ENCODE results near the gene THEMIS. TPM values are rescaled to one million over a fixed set of nuclear protein-coding genes. Genes with fewer than 3 reads are reported as not detected.

The THEMIS gene
- total RNA-seq, 1 experiment from 2014 or later = not detected

DNA sequence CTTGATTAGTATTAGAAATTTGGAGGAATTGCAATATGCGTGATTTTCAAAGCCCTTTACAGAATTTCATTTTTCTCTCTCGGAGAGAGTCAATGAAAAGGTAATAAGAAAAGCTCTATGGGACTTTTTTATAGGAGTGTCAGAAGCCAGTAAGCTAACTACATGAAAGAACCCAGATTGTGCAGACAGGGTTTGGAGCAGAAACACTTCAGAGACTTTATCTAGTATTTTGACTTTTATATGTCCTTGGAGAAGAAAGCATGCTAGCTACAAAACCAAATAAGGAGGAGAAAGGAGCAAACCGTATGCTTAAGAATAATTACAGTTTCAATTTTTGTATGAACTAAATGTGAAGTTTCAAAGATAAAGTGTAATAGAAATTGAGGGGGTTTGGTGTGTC, 182.2 kb downstream of the THEMIS start:
- Histone ChIP-seq H3K27me3 (replicated peaks; ENCODE audit: control insufficient read depth, insufficient read depth, low read length) (no peaks in the 10 kb centered on the region), H3K4me1 (no peaks in the 10 kb centered on the region), H3K36me3 (ENCODE audit: control insufficient read depth, insufficient read depth, low read length) (no peaks in the 10 kb centered on the region), H3K9me3 (no peaks in the 10 kb centered on the region), H3K4me3 (ENCODE audit: low read depth, low read length) (no peak overlapping the region)
- intact Hi-C loops (cut with micrococcal nuclease; ENCODE audit: unreplicated experiment) = no loop called here
- TF ChIP-seq, protein P1, sequence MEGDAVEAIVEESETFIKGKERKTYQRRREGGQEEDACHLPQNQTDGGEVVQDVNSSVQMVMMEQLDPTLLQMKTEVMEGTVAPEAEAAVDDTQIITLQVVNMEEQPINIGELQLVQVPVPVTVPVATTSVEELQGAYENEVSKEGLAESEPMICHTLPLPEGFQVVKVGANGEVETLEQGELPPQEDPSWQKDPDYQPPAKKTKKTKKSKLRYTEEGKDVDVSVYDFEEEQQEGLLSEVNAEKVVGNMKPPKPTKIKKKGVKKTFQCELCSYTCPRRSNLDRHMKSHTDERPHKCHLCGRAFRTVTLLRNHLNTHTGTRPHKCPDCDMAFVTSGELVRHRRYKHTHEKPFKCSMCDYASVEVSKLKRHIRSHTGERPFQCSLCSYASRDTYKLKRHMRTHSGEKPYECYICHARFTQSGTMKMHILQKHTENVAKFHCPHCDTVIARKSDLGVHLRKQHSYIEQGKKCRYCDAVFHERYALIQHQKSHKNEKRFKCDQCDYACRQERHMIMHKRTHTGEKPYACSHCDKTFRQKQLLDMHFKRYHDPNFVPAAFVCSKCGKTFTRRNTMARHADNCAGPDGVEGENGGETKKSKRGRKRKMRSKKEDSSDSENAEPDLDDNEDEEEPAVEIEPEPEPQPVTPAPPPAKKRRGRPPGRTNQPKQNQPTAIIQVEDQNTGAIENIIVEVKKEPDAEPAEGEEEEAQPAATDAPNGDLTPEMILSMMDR (IDR thresholded peaks at IDR 0.05; ENCODE audit: insufficient read depth in 1 of 2, low read depth in 1 of 2, low read length in 1 of 2, severe bottlenecking in 1 of 2, unreplicated experiment in 1 of 2) = no peak
- Mint-ChIP-seq H3K4me3 (ENCODE audit: unreplicated experiment) (no peak overlapping the region), H3K4me1 (ENCODE audit: low read depth, unreplicated experiment) (no peaks in the 10 kb centered on the region), H3K27me3 (ENCODE audit: insufficient read depth, unreplicated experiment) (peaks cover 13% of the 10 kb centered on the region), H3K9me3 (ENCODE audit: unreplicated experiment) (no peaks in the 10 kb centered on the region), H3K27ac (ENCODE audit: unreplicated experiment) (no peak overlapping the region), H3K36me3 (ENCODE audit: insufficient read depth, unreplicated experiment) (no peaks in the 10 kb centered on the region)
- no TSS peak for BruUV-seq (replicated peaks)
- ChIA-PET POLR2A (no interaction called here), CTCF (no interaction called here)
- DNase-seq = no peak

DNA sequence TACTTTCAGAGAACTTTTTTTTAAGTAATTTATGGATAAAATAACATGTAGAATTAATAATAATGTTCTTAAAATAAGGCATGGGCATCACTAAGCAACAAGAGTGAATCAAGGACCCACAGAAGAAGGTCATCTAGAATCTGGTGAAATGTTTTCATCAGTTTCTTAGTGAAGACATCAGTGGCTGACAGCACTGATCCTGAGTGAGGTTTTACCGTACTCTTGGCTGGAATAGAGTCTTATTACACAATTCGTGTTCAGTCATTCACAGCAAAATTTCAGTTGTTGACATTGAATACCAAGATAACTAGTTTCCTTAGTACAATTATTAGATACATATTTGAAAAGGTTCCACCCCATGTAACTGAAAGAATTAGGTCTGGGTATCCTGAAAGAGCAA, 183.5 kb downstream of the THEMIS start:
- intact Hi-C loops (cut with micrococcal nuclease; ENCODE audit: unreplicated experiment) = no loop called here
- no peaks in the 10 kb centered on the region for H3K27me3 ChIP-seq (replicated peaks; ENCODE audit: control insufficient read depth, insufficient read depth, low read length)
- no peaks in the 10 kb centered on the region for H3K9me3 ChIP-seq
- no peaks in the 10 kb centered on the region for H3K36me3 Mint-ChIP-seq (ENCODE audit: insufficient read depth, unreplicated experiment)
- H3K4me3 Mint-ChIP-seq (ENCODE audit: unreplicated experiment) = no peak overlapping the region
- no peak overlapping the region for H3K27ac Mint-ChIP-seq (ENCODE audit: unreplicated experiment)
- DNase-seq = no peak
- ChIA-PET POLR2A (no interaction called here), CTCF (no interaction called here)
- H3K9me3 Mint-ChIP-seq (ENCODE audit: unreplicated experiment) = no peaks in the 10 kb centered on the region
- no peaks in the 10 kb centered on the region for H3K36me3 ChIP-seq (ENCODE audit: control insufficient read depth, insufficient read depth, low read length)
- BruUV-seq (replicated peaks) = no TSS peak
- TF ChIP-seq, protein P1 (IDR thresholded peaks at IDR 0.05; ENCODE audit: insufficient read depth in 1 of 2, low read depth in 1 of 2, low read length in 1 of 2, severe bottlenecking in 1 of 2, unreplicated experiment in 1 of 2) = no peak
- H3K4me3 ChIP-seq (ENCODE audit: low read depth, low read length) = no peak overlapping the region
- peaks cover 6% of the 10 kb centered on the region for H3K27me3 Mint-ChIP-seq (ENCODE audit: insufficient read depth, unreplicated experiment)
- H3K4me1 Mint-ChIP-seq (ENCODE audit: low read depth, unreplicated experiment) = no peaks in the 10 kb centered on the region
- no peaks in the 10 kb centered on the region for H3K4me1 ChIP-seq

DNA sequence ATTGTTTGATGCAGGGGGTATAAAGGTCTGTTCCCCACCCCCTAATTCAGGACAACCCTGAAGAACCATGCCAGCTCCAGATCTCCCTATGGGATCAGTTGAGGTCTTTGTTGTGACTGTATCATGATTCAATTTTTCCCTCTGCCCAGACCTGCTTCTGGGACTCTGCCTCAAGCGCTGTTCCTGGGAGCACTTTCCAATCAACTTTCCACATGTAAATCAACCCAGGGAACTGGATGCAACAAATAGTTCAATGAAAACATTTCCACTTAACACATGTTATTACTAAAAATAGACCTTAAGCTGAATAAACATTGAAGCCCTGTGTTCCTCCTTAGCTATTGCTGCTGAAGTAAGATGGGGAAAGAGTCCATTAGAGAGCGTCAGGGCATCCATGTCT, 184.4 kb downstream of the THEMIS start:
- intact Hi-C loops (cut with micrococcal nuclease; ENCODE audit: unreplicated experiment) = no loop called here
- Histone ChIP-seq H3K9me3 (no peaks in the 10 kb centered on the region), H3K36me3 (ENCODE audit: control insufficient read depth, insufficient read depth, low read length) (no peaks in the 10 kb centered on the region), H3K4me3 (ENCODE audit: low read depth, low read length) (no peak overlapping the region), H3K4me1 (no peaks in the 10 kb centered on the region), H3K27me3 (replicated peaks; ENCODE audit: control insufficient read depth, insufficient read depth, low read length) (no peaks in the 10 kb centered on the region)
- no TSS peak for BruUV-seq (replicated peaks)
- peaks cover 4% of the 10 kb centered on the region for H3K27me3 Mint-ChIP-seq (ENCODE audit: insufficient read depth, unreplicated experiment)
- H3K4me1 Mint-ChIP-seq (ENCODE audit: low read depth, unreplicated experiment) = no peaks in the 10 kb centered on the region
- H3K9me3 Mint-ChIP-seq (ENCODE audit: unreplicated experiment) = no peaks in the 10 kb centered on the region
- H3K4me3 Mint-ChIP-seq (ENCODE audit: unreplicated experiment) = no peak overlapping the region
- TF ChIP-seq, protein P1 (IDR thresholded peaks at IDR 0.05; ENCODE audit: insufficient read depth in 1 of 2, low read depth in 1 of 2, low read length in 1 of 2, severe bottlenecking in 1 of 2, unreplicated experiment in 1 of 2) = no peak
- H3K27ac Mint-ChIP-seq (ENCODE audit: unreplicated experiment) = no peak overlapping the region
- no peak for DNase-seq
- H3K36me3 Mint-ChIP-seq (ENCODE audit: insufficient read depth, unreplicated experiment) = no peaks in the 10 kb centered on the region
- CTCF ChIA-PET = no interaction called here
- POLR2A ChIA-PET = no interaction called here

Measured in Caco-2 (cell line).